Measurements from ENCODE around the gene ANXA4.

GRCh38 chr2:69779258-69780001 is 37.5 kb downstream of the ANXA4 start:
- TF ChIP-seq POLR2AphosphoS5 (IDR thresholded peaks at IDR 0.05; ENCODE audit: low read depth, low read length) (no peak), CTCF (IDR thresholded peaks at IDR 0.05) (no peak)

Measured in Panc1 (cell line).